ENCODE data around the gene CIROP. TPM values are rescaled to one million over a fixed set of nuclear protein-coding genes. Genes with fewer than 3 reads are reported as not detected.

The CIROP gene
- total RNA-seq, 1 donor from 2014 or later: not detected

DNA sequence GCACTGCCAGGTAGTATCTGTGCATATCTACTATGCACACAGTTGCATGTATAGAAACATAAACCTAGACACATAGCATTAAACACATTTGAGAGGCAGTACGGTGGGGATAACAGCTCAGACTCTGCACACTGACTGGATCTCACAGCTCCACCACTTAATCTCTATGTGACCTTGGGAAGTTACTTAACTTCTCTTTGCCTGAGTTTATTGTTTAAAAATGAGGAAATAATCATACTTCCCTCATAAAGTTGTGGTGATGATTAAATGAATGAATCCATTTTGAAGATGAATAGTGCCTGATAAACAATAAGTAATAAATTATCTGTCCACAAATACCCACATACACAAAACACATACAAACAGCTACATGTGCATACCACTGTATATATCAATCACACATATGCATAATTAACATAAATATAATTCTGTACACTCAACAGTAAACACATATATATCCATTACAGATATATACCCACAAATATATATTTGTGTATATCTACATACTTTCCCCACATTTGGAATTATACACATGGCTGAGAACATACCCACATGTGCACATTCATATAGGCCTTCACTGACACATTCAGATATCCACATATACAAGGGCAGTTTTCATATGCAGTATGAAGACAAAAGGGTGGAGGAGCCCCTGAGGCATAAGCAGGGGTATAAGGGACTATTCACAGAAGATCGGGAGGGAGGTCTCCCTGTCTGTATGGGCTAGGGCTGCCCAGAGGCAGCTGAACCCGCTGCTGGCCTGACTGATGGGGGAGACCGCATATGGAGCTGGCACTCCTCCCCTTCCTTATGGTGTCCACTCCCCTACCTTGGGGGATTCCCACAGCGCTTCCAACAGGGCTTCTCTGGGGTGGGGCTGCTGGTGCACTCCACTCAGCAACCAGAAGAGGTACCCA lies 53.4 kb downstream of the CIROP start:
- intact Hi-C loops (cut with micrococcal nuclease): loop anchor here (10.0 kb wide), 1 partner anchor 737 kb away; no protein-coding TSS in a partner anchor
- DNase-seq: no peak
- CTCF ChIA-PET: interaction anchor here (0.9 to 1.5 kb wide), 3 partner anchors 65 to 79 kb away, joined by 4 to 5 read pairs (median 4); no protein-coding TSS in a partner anchor
- no peaks in the 10 kb centered on the region for H3K36me3 Mint-ChIP-seq (ENCODE audit: low read depth)
- TF ChIP-seq, protein P1, sequence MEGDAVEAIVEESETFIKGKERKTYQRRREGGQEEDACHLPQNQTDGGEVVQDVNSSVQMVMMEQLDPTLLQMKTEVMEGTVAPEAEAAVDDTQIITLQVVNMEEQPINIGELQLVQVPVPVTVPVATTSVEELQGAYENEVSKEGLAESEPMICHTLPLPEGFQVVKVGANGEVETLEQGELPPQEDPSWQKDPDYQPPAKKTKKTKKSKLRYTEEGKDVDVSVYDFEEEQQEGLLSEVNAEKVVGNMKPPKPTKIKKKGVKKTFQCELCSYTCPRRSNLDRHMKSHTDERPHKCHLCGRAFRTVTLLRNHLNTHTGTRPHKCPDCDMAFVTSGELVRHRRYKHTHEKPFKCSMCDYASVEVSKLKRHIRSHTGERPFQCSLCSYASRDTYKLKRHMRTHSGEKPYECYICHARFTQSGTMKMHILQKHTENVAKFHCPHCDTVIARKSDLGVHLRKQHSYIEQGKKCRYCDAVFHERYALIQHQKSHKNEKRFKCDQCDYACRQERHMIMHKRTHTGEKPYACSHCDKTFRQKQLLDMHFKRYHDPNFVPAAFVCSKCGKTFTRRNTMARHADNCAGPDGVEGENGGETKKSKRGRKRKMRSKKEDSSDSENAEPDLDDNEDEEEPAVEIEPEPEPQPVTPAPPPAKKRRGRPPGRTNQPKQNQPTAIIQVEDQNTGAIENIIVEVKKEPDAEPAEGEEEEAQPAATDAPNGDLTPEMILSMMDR (IDR thresholded peaks at IDR 0.05): no peak
- H3K4me1 Mint-ChIP-seq: peaks cover 6% of the 10 kb centered on the region
- no peaks in the 10 kb centered on the region for H3K9me3 Mint-ChIP-seq
- H3K4me3 Mint-ChIP-seq: no peak overlapping the region
- no peak for ATAC-seq (ENCODE audit: low read depth)
- POLR2A ChIA-PET: no interaction called here
- no peak overlapping the region for H3K27ac Mint-ChIP-seq
- peaks cover 2% of the 10 kb centered on the region for H3K27me3 Mint-ChIP-seq

Other genes starting within 250 kb of the CIROP start
- 83.2 and 83.3 TPM in 2 replicates for gene LRP10, start 233.2 kb downstream of the CIROP start, total RNA-seq
- 0.71 and 1.4 TPM in 2 replicates for gene REM2, start 221.8 kb downstream of the CIROP start, total RNA-seq
- 130 and 131 TPM in 2 replicates for gene RBM23, start 185.8 kb downstream of the CIROP start, total RNA-seq
- 75.3 and 96.5 TPM in 2 replicates for gene PRMT5, start 175.6 kb downstream of the CIROP start, total RNA-seq
- gene HAUS4, start 147.9 kb downstream of the CIROP start, total RNA-seq: 28.4 and 33.2 TPM in 2 replicates
- gene AJUBA, start 122.4 kb downstream of the CIROP start, total RNA-seq: 0.29 and 0.67 TPM in 2 replicates
- 13.5 and 14.0 TPM in 2 replicates for gene C14orf93, start 94.8 kb downstream of the CIROP start, total RNA-seq
- 53.3 and 67.5 TPM in 2 replicates for gene PSMB5, start 70.1 kb downstream of the CIROP start, total RNA-seq
- gene PSMB11, start 62.8 kb downstream of the CIROP start, total RNA-seq: not detected in 2 replicates
- 0.73 and 1.3 TPM in 2 replicates for gene CDH24, start 47.5 kb downstream of the CIROP start, total RNA-seq
- gene ACIN1, start 9.9 kb downstream of the CIROP start, total RNA-seq: 238 and 263 TPM in 2 replicates
- gene C14orf119, start 9.5 kb downstream of the CIROP start, total RNA-seq: 35.3 and 36.0 TPM in 2 replicates
- gene CEBPE, start 14.3 kb upstream of the CIROP start, total RNA-seq: 0.17 and 0.20 TPM in 2 replicates
- gene SLC7A8, start 78.7 kb upstream of the CIROP start, total RNA-seq: 0.76 and 1.8 TPM in 2 replicates
- not detected in 2 replicates for gene RNF212B, start 132.9 kb upstream of the CIROP start, total RNA-seq
- gene HOMEZ, start 181.1 kb upstream of the CIROP start, total RNA-seq: 10.8 and 11.5 TPM in 2 replicates
- gene PPP1R3E, start 197.9 kb upstream of the CIROP start, total RNA-seq: 23.4 and 28.9 TPM in 2 replicates
- 10.4 and 11.8 TPM in 2 replicates for gene BCL2L2, start 201.8 kb upstream of the CIROP start, total RNA-seq
- 259 and 264 TPM in 2 replicates for gene PABPN1, start 216.5 kb upstream of the CIROP start, total RNA-seq
- 0.20 TPM in 1 of 2 replicates, not detected in the other for gene SLC22A17, start 247.9 kb upstream of the CIROP start, total RNA-seq